Endothelial cell of umbilical vein (primary cell): ENCODE results near the gene ULK4. TPM values are rescaled to one million over a fixed set of nuclear protein-coding genes. Genes with fewer than 3 reads are reported as not detected.

Source experiments
- BruUV-seq: library from RNA; stranded (reverse); fragments of 400-500 nt; replicated peaks from 2 replicates; lab custom pipeline; 2021; lab: Mats Ljungman, UMichigan
- CTCF ChIA-PET: fragments of 300-600, 350-600 bp; sonication (Branson Sonifier 250); formaldehyde crosslinking; loops from one replicate; lab custom pipeline; 2021; ENCODE audit warnings: antibody characterized with exemption, inconsistent platforms; lab: Charles Lee
- POLR2A ChIA-PET: fragments of 300-600, 350-600 bp; sonication (Branson Sonifier 250); formaldehyde crosslinking; loops from one replicate; lab custom pipeline; 2021; ENCODE audit warnings: antibody characterized with exemption, inconsistent platforms; lab: Charles Lee
- DNase-seq: peaks from one replicate; pipeline ENCODE4 v3.0.0-alpha.2; 2011; ENCODE audit warnings: low read depth, low spot score
- FAIRE-seq: peaks from 2 replicates; lab custom pipeline; 2011; peaks lifted over from hg19 to GRCh38; lab: Jason Lieb, UNC
- H2AFZ ChIP-seq: 2 replicates; pipeline ENCODE4 v1.6.0; 2012; ENCODE audit warnings: low read depth, low read length, control low read depth, inconsistent platforms
- H3K27ac ChIP-seq: 2 replicates; pipeline ENCODE4 v1.5.1; 2011; ENCODE audit warnings: low read depth, mild to moderate bottlenecking, control low read depth, low read length, moderate library complexity; ENCODE audit not compliant: insufficient read depth
- H3K27me3 ChIP-seq, 2 experiments: 2 replicates each; pipeline versions ENCODE4 v1.6.0 to v1.6.1; 2011; ENCODE audit warnings: low read length in 2 of 2, mixed read lengths in 1 of 2; ENCODE audit not compliant: control insufficient read depth in 2 of 2, insufficient read depth in 2 of 2
- H3K36me3 ChIP-seq, 2 experiments: 2 replicates in 1 of 2; 3 replicates in 1 of 2; pipeline ENCODE4 v1.5.1; 2011; ENCODE audit warnings: low read length in 2 of 2, mild to moderate bottlenecking in 1 of 2, moderate library complexity in 1 of 2; ENCODE audit not compliant: control insufficient read depth in 2 of 2, insufficient read depth in 2 of 2; ENCODE audit errors: extremely low read depth in 1 of 2
- H3K4me1 ChIP-seq: 3 replicates; pipeline ENCODE4 v1.5.1; 2011; ENCODE audit warnings: mild to moderate bottlenecking, low read length; ENCODE audit not compliant: control insufficient read depth, insufficient read depth; ENCODE audit errors: extremely low read depth
- H3K4me2 ChIP-seq: 2 replicates; pipeline ENCODE4 v1.6.1; 2011; ENCODE audit warnings: low read length, control low read depth, mixed read lengths; ENCODE audit not compliant: insufficient read depth
- H3K4me3 ChIP-seq, 3 experiments: fragments of 200-600 bp in 1 of 3; sonication (generic), shearing (Covaris generic) in 1 of 3; replicated peaks in 1 of 3; 2 replicates each; pipeline ENCODE4 v1.5.1; 2011 to 2016; ENCODE audit warnings: control low read depth in 3 of 3, low read length in 3 of 3, mild to moderate bottlenecking in 2 of 3, inconsistent platforms in 1 of 3, low read depth in 1 of 3, moderate library complexity in 1 of 3; ENCODE audit not compliant: insufficient read depth in 1 of 3
- H3K79me2 ChIP-seq: 2 replicates; pipeline ENCODE4 v1.6.0; 2012; ENCODE audit warnings: low read length, inconsistent platforms; ENCODE audit not compliant: control insufficient read depth, insufficient read depth
- H3K9ac ChIP-seq: replicated peaks from 2 replicates; pipeline ENCODE3; 2011; ENCODE audit warnings: low read length, control low read depth; ENCODE audit not compliant: insufficient read depth; ENCODE audit errors: extremely low read depth
- H3K9me1 ChIP-seq: replicated peaks from 3 replicates; pipeline ENCODE4 v1.6.0; 2011; ENCODE audit warnings: mild to moderate bottlenecking, low read length; ENCODE audit not compliant: control insufficient read depth, insufficient read depth; ENCODE audit errors: extremely low read depth
- H3K9me3 ChIP-seq: replicated peaks from 2 replicates; pipeline ENCODE4 v1.5.1; 2012; ENCODE audit warnings: low read length, inconsistent platforms; ENCODE audit not compliant: control insufficient read depth, insufficient read depth
- H4K20me1 ChIP-seq: replicated peaks from 2 replicates; pipeline ENCODE3; 2011; ENCODE audit warnings: mild to moderate bottlenecking, low read length; ENCODE audit not compliant: control insufficient read depth, insufficient read depth; ENCODE audit errors: extremely low read depth
- CTCF ChIP-seq, 2 donors: IDR thresholded peaks; 1 replicate in 1 of 2; 2 replicates in 1 of 2; pipeline ENCODE4 v1.5.1; 2011; ENCODE audit warnings: low read length in 2 of 2, mild to moderate bottlenecking in 2 of 2, moderate library complexity in 2 of 2, control low read depth in 1 of 2, inconsistent platforms in 1 of 2, low read depth in 1 of 2; ENCODE audit not compliant: insufficient read depth in 1 of 2; ENCODE audit errors: extremely low read depth in 1 of 2
- EZH2 ChIP-seq: IDR thresholded peaks from 2 replicates; pipeline ENCODE4 v1.6.1; 2012; ENCODE audit warnings: borderline replicate concordance, low read depth, mild to moderate bottlenecking, moderate library complexity, low read length, inconsistent platforms; ENCODE audit not compliant: severe bottlenecking
- FOS ChIP-seq: IDR thresholded peaks from 2 replicates; pipeline ENCODE4 v1.6.1; 2011; ENCODE audit warnings: mild to moderate bottlenecking, low read length, moderate library complexity, borderline replicate concordance; ENCODE audit not compliant: insufficient read depth
- GATA2 ChIP-seq: IDR thresholded peaks from 2 replicates; pipeline ENCODE4 v1.7.0; 2011; ENCODE audit warnings: low read depth, mild to moderate bottlenecking, moderate library complexity, mixed read lengths, low read length; ENCODE audit not compliant: insufficient read length, insufficient read depth
- JUN ChIP-seq: IDR thresholded peaks from 2 replicates; pipeline ENCODE4 v1.6.1; 2011; ENCODE audit warnings: borderline replicate concordance, low read depth; ENCODE audit not compliant: insufficient read length, insufficient read depth
- MAX ChIP-seq: IDR thresholded peaks from 2 replicates; pipeline ENCODE4 v1.6.1; 2011; ENCODE audit not compliant: insufficient read depth, insufficient read length
- MYC ChIP-seq: IDR thresholded peaks from one replicate; pipeline ENCODE4 v1.6.1; 2011; ENCODE audit warnings: mild to moderate bottlenecking, low read depth, low read length
- POLR2A ChIP-seq: IDR thresholded peaks from 2 replicates; pipeline ENCODE4 v1.6.1; 2012; ENCODE audit warnings: low read depth, mild to moderate bottlenecking, control low read depth, low read length
- POLR2AphosphoS5 ChIP-seq: IDR thresholded peaks from 2 replicates; pipeline ENCODE4 v1.6.1; 2012; ENCODE audit warnings: low read depth, mild to moderate bottlenecking, control low read depth, low read length, moderate library complexity; ENCODE audit not compliant: insufficient read depth
- dilution Hi-C: fragments of 300-500 bp; cut with MboI; formaldehyde crosslinking; loops from one replicate; pipeline ENCODE4 v1.15.0; 2019; ENCODE audit warnings: low sequenced_read_pairs; ENCODE audit not compliant: extremely low pct_ligation_motif_present
- intact Hi-C: fragments of 100-400 bp; cut with micrococcal nuclease; formaldehyde crosslinking; loops from one replicate; pipeline ENCODE4 v1.10.0; 2022
- polyA plus RNA-seq, 4 experiments: library from polyadenylated mRNA; depleted of rRNA in 3 of 4; stranded (reverse) in 3 of 4; unstranded in 1 of 4; fragments of >200 nt; gene quantifications; 2 replicates each; pipeline versions ENCODE4 v1.2.1 to v1.2.3, GENCODE V29; 2011 to 2012; ENCODE audit warnings: missing spikeins in 1 of 4
- total RNA-seq: library from RNA; stranded (reverse); gene quantifications from 2 replicates; pipeline ENCODE4 v1.2.3, GENCODE V29; 2021

Gene ULK4
- total and polyA plus RNA-seq, 2 donors (not counting 3 experiments of a cell fraction or from before 2014, with no cell fraction given), result 3.3 to 16.0 TPM

GRCh38 chr3:41364736-41365135, 597.2 kb downstream of the ULK4 start:
- dilution Hi-C loops, result no loop called here

More at GRCh38 chr3:41364736-41365135, 597.2 kb downstream of the ULK4 start:
- FAIRE-seq (no peak), DNase-seq (no peak)
- Histone ChIP-seq H3K36me3 (no peaks in the 10 kb centered on the region), H3K9me1 (no peaks in the 10 kb centered on the region), H3K9me3 (no peaks in the 10 kb centered on the region), H3K4me3 (no peak overlapping the region), H3K9ac (no peak overlapping the region), H3K4me1 (no peaks in the 10 kb centered on the region), H4K20me1 (no peaks in the 10 kb centered on the region), H3K27ac (no peak overlapping the region), H3K79me2 (no peaks in the 10 kb centered on the region), H2AFZ (no peak overlapping the region), H3K27me3 (no peaks in the 10 kb centered on the region), H3K4me2 (no peak overlapping the region)
- TF ChIP-seq EZH2 (no peak), POLR2A (no peak), GATA2 (no peak), MYC (no peak), CTCF (IDR thresholded peaks at IDR 0.05; ENCODE audit: extremely low read depth in 1 of 2, insufficient read depth in 1 of 2, low read depth in 1 of 2, low read length in 2 of 2) (no peak), POLR2AphosphoS5 (no peak), JUN (no peak), MAX (no peak), FOS (no peak)
- intact Hi-C loops, result no loop called here
- BruUV-seq, result no TSS peak
- ChIA-PET CTCF (no interaction called here), POLR2A (no interaction called here)
